GM10266 (cell line): Measurements from ENCODE around the gene ELAVL2.

Experiments used
- DNase-seq: peaks from one replicate; pipeline ENCODE4 v3.0.0; 2012; ENCODE audit errors: extremely low spot score
- TF ChIP-seq, protein P1 (sequence below): IDR thresholded peaks from 2 replicates; pipeline ENCODE4 v1.5.1; 2012; ENCODE audit warnings: mild to moderate bottlenecking, low read depth; ENCODE audit not compliant: control insufficient read depth, insufficient read depth; ENCODE audit errors: missing control alignments

The ELAVL2 gene

DNA sequence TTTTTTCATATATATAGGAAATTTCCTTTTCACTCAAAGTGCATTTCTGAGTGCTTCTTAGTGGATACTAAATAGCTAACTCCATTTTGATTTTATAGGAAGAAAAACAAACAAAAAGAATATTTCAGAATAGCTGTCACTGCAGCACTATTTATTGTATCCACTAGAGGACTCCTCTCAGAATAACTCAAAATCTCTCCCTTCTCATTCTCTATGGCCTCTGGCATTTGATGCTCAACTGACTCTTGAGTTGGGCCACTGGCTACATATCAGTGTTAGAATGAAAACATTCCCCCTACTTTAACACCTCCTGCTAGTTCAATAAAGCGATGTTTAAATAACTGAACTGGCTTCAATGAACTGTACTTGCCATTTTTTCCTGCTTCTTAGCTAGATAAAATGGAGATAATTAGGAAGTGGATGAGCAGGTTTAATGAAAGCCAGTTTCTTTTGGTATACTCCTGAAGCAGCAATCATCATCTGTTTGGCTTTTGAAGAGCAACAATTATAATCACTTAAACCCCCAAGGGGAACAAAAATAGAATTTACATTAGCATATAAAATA, 16.6 kb upstream of the ELAVL2 start:
- DNase-seq, result no peak
- TF ChIP-seq, protein P1, sequence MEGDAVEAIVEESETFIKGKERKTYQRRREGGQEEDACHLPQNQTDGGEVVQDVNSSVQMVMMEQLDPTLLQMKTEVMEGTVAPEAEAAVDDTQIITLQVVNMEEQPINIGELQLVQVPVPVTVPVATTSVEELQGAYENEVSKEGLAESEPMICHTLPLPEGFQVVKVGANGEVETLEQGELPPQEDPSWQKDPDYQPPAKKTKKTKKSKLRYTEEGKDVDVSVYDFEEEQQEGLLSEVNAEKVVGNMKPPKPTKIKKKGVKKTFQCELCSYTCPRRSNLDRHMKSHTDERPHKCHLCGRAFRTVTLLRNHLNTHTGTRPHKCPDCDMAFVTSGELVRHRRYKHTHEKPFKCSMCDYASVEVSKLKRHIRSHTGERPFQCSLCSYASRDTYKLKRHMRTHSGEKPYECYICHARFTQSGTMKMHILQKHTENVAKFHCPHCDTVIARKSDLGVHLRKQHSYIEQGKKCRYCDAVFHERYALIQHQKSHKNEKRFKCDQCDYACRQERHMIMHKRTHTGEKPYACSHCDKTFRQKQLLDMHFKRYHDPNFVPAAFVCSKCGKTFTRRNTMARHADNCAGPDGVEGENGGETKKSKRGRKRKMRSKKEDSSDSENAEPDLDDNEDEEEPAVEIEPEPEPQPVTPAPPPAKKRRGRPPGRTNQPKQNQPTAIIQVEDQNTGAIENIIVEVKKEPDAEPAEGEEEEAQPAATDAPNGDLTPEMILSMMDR, result no peak

DNA sequence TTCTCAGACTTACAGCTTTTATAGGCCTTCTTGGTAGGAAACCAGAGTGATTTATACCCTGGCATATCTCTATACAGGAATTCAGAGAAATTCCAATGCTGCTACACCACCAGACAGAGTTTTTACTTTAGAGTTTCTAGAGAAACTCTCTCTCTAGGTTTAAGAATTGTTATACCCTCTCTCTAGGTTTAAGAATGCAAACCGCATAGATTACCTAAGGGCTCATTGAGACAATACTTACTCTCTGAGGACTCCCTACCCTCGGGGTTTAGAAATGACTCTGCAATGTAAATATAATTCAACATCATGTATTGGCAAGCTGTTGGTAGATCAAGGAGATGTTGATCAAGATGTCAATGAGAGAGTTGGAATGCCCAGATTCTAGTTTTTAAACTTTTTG, 15.3 kb upstream of the ELAVL2 start:
- DNase-seq, result no peak
- TF ChIP-seq, protein P1, result no peak

DNA sequence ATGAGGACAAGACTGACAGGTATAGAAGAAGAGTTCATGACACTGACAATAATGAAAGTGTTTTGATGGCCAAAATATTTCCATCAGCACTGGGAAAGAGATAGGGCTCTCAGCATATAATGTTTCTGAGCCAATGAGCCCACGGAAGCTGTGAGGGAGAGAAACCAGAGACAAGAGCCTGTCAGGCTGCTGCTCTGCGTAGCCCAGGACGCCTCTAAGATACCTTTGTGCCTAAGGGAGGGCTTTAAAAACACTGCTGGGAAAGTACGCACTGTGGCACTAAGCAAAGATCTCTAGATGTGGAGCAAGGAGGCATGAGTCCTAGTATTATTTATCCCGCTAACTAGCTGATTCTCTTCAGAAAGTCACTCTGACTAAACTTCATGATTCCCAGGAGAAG, 11.0 kb upstream of the ELAVL2 start:
- TF ChIP-seq, protein P1, result no peak
- no peak for DNase-seq

DNA sequence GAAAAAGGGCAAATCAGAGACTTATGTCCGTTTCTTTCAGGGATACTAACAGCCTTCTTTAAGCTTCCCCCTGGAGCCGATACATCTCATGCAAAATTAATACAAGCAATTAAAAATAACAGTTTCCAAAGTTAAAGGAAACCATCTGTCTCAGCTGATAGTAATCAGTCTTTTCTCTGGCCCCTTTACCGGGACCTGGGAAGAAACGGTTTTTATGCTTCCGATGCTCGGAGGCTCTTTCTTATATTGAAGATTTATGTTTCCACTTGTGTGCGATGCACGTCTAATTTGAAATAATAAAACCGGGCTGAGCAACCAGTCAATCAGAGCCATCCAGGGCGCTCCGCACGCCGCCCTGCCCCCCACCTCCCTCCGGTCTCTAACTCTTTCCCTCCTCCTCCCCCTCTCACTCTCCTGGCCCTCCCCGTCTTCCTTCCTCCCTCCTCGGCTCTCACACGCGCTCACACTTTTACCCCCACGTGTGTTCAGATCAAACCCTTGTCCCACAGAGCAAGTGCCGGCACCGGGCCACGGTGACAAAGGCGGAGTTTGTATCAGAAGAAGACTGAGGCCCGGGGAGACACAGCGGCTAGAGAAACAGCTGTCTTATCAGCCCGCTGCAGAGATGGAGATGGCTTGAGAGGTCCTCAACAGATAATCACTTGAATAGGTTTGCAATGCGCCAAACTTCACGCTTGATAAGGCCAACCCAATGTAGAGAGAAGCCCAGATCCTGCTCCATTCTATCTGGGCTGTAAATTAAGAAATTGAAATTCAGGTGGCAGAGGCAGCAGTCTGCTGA, 5.1 kb upstream of the ELAVL2 start:
- TF ChIP-seq, protein P1, result no peak

DNA sequence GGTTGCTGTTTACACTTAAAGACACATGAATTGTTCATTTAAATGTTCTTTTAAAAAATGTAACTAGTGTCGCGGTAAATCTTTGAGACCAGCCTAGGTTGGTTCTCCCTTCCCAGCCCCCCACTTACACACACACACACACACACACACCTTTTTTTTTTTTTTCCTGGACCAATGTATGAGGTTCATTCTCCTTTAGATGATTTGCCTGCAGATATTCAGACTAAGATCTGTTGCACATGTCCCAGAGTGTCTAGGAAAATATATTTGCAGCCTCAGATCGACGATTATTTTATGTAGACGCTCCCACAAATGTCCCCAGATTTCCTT, 4.4 kb upstream of the ELAVL2 start:
- TF ChIP-seq, protein P1, result no peak
- no peak for DNase-seq

More for the DNA sequence above, 5.1 kb upstream of the ELAVL2 start:
- no peak for DNase-seq

DNA sequence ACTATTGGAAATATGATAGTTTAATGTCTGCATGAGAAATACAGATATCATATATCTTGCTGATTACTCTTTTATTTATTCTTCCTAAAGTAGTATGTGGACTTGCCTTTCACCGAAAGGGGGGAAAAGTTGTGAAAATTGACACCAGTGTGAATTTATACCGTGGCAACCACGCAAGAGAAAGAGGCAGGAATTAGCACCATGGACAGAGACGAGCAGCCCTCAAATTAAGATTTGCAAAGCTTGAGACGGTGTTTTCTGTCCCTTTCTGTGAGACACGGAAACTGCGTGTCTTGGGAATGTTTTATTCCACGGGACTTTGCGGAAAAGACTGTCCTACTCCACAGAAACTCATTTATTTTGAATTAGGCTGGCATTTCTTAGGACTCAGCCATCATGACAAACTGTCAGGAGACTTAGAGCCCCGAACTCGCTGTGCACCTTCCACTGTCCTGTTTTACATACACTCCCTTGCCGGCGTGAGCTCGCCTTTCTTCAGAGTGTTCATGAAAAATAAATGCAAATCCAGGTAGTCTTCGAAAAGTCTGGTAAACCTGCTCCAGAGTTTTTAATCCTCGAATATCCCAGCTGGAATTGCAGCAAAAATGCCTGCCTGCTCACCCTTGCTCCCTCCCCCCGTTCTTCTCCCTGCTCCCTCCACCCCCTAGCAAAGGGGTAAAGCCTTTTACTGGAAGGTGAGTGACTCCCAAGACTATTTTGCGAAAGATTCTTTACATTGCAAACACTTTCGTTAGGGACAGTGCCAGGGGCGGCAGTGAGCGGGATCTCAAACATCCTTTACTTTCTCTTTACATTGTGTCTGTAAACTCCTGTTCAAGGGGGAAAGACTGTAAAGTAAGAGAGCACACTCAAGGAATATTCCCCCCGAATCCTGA, 3.8 kb upstream of the ELAVL2 start:
- DNase-seq, result no peak
- TF ChIP-seq, protein P1, result no peak
